A549 (cell line): ENCODE data around the gene SLC39A11. TPM values are rescaled to one million over a fixed set of nuclear protein-coding genes. Genes with fewer than 3 reads are reported as not detected.

ENCODE experiments used
- ATAC-seq, 2 experiments: fragments of 200-7000 bp in 1 of 2; fragments of >200 bp in 1 of 2; cut with Nextera tagmentation in 1 of 2; cut with Tn5 transposase in 1 of 2; 3 replicates each; pipeline versions ENCODE4 v1.8.0 to v1.9.1; 2018 to 2020; ENCODE audit warnings: mild to moderate bottlenecking in 1 of 2, moderate library complexity in 1 of 2
- CTCF ChIA-PET: fragments of 300-600 bp; sonication (Branson Sonifier 250); formaldehyde crosslinking; extraction: SDS; loops from one replicate; lab custom pipeline; 2021; ENCODE audit warnings: antibody characterized with exemption, inconsistent platforms; lab: Yijun Ruan, JAX
- POLR2A ChIA-PET: fragments of 350-600 bp; formaldehyde crosslinking; extraction: SDS; loops from one replicate; lab custom pipeline; 2021; ENCODE audit warnings: antibody characterized with exemption, inconsistent platforms; lab: Yijun Ruan, JAX
- DNase-seq, 2 experiments: peaks; one replicate each; pipeline versions ENCODE4 v3.0.0 to v3.0.0-alpha.2; 2011 to 2016; ENCODE audit warnings: low read depth in 1 of 2, low spot score in 1 of 2
- FAIRE-seq: peaks from 2 replicates; lab custom pipeline; 2011; peaks lifted over from hg19 to GRCh38; lab: Jason Lieb, UNC
- H3K27ac ChIP-seq, 2 experiments: fragments of >200 bp; sonication (Bioruptor Twin); formaldehyde crosslinking; 3 replicates each; pipeline ENCODE4 v1.5.1; 2016 to 2017
- H3K4me1 ChIP-seq: fragments of >200 bp; sonication (Bioruptor Twin); formaldehyde crosslinking; 3 replicates; pipeline ENCODE4 v1.6.1; 2016
- H3K4me2 ChIP-seq: fragments of >200 bp; sonication (Bioruptor Twin); formaldehyde crosslinking; 3 replicates; pipeline ENCODE4 v1.6.1; 2016
- H3K4me3 ChIP-seq: fragments of >200 bp; sonication (Bioruptor Twin); formaldehyde crosslinking; 3 replicates; pipeline ENCODE4 v1.5.1; 2016
- H3K9me3 ChIP-seq: fragments of >200 bp; sonication (Bioruptor Twin); formaldehyde crosslinking; 3 replicates; pipeline ENCODE4 v1.6.1; 2016
- CBX2 ChIP-seq: fragments of 200-600 bp; sonication (generic); IDR thresholded peaks from 2 replicates; pipeline ENCODE4 v1.6.1; 2016; ENCODE audit warnings: low read depth, mild to moderate bottlenecking, borderline replicate concordance
- CBX8 ChIP-seq: fragments of 200-600 bp; sonication (generic); IDR thresholded peaks from 2 replicates; pipeline ENCODE4 v1.6.1; 2016
- CEBPB ChIP-seq, 2 experiments: fragments of >200 bp in 1 of 2; sonication (Bioruptor Twin) in 1 of 2; formaldehyde crosslinking in 1 of 2; IDR thresholded peaks; 2 replicates each; pipeline ENCODE4 v1.6.1; 2012 to 2016
- CHD2 ChIP-seq: fragments of 150-350 bp; IDR thresholded peaks from 2 replicates; pipeline ENCODE4 v1.6.1; 2014; ENCODE audit warnings: low read length; ENCODE audit not compliant: partially characterized antibody
- EHMT2 ChIP-seq: fragments of 200-600 bp; sonication (generic); IDR thresholded peaks from 2 replicates; pipeline ENCODE4 v1.6.1; 2016; ENCODE audit warnings: antibody characterized with exemption, low read depth, mild to moderate bottlenecking, moderate library complexity
- FOXS1 ChIP-seq: fragments of 250-450 bp; sonication (Bioruptor Pico); IDR thresholded peaks from 2 replicates; pipeline ENCODE4 v1.5.0; 2020; ENCODE audit warnings: mild to moderate bottlenecking, moderate library complexity
- HOXB13 ChIP-seq: fragments of 250-450 bp; sonication (Bioruptor Pico); IDR thresholded peaks from 2 replicates; pipeline ENCODE4 v1.5.0; 2020; ENCODE audit warnings: low read depth, mild to moderate bottlenecking, moderate library complexity
- JUNB ChIP-seq: fragments of >200 bp; sonication (Bioruptor Twin); formaldehyde crosslinking; IDR thresholded peaks from 2 replicates; pipeline ENCODE4 v1.6.1; 2016
- KDM5A ChIP-seq: fragments of 200-600 bp; sonication (generic); IDR thresholded peaks from 2 replicates; pipeline ENCODE4 v1.6.1; 2016; ENCODE audit warnings: antibody characterized with exemption, mild to moderate bottlenecking
- MAZ ChIP-seq: fragments of 150-350 bp; IDR thresholded peaks from 2 replicates; pipeline ENCODE4 v1.6.1; 2014; ENCODE audit warnings: antibody characterized with exemption, low read depth, low read length, borderline replicate concordance
- NPAS2 ChIP-seq: fragments of 250-450 bp; sonication (Bioruptor Pico); IDR thresholded peaks from 2 replicates; pipeline ENCODE4 v1.8.0; 2022; ENCODE audit warnings: mild to moderate bottlenecking, moderate library complexity, borderline replicate concordance
- NR3C1 ChIP-seq: fragments of >200 bp; sonication (Bioruptor Twin); formaldehyde crosslinking; IDR thresholded peaks from 3 replicates; pipeline ENCODE4 v1.6.1; 2017
- RFX5 ChIP-seq: fragments of 450-650 bp; IDR thresholded peaks from 2 replicates; pipeline ENCODE4 v1.7.1; 2014; ENCODE audit warnings: antibody characterized with exemption, mild to moderate bottlenecking, moderate library complexity
- SMC3 ChIP-seq: fragments of >200 bp; sonication (Bioruptor Twin); formaldehyde crosslinking; IDR thresholded peaks from 3 replicates; pipeline ENCODE4 v1.6.1; 2018; ENCODE audit warnings: inconsistent platforms
- ZFP36 ChIP-seq: fragments of 450-650 bp; IDR thresholded peaks from 2 replicates; pipeline ENCODE4 v1.6.1; 2014; ENCODE audit warnings: borderline replicate concordance; ENCODE audit not compliant: partially characterized antibody
- WGBS: methylation state at CpG from one replicate; pipeline ENCODE4 v1.1.6; 2017; ENCODE audit errors: missing lambda C conversion rate; 5-methylcytosine and 5-hydroxymethylcytosine counted together
- polyA plus RNA-seq, 4 experiments: library from polyadenylated mRNA; depleted of rRNA in 3 of 4; stranded (reverse); fragments of >200 nt; fragmentation: RNase III in 1 of 4; extraction: RNeasy Plus Mini Kit Qiagen cat#74134 plus additional on column Dnase treatment in 1 of 4; gene quantifications; 2 replicates in 3 of 4; 3 replicates in 1 of 4; pipeline ENCODE4 v1.2.3, GENCODE V29; 2011 to 2017
- TF ChIP-seq, protein P1 (sequence below): fragments of >200 bp; sonication (Bioruptor Twin); formaldehyde crosslinking; IDR thresholded peaks from 2 replicates; pipeline ENCODE4 v1.6.1; 2016
- TF ChIP-seq, protein P2 (sequence below): fragments of 250-450 bp; sonication (Bioruptor Pico); IDR thresholded peaks from 2 replicates; pipeline ENCODE4 v1.5.0; 2021; ENCODE audit warnings: mild to moderate bottlenecking, moderate library complexity, borderline replicate concordance
- TF ChIP-seq, protein P3 (sequence below): fragments of 450-650 bp; IDR thresholded peaks from 2 replicates; pipeline ENCODE4 v1.6.1; 2014; ENCODE audit warnings: antibody characterized with exemption
- TF ChIP-seq, protein P4 (sequence below): fragments of 200-600 bp; sonication (generic); IDR thresholded peaks from 2 replicates; pipeline ENCODE4 v1.6.1; 2016; ENCODE audit warnings: antibody characterized with exemption, mild to moderate bottlenecking, moderate library complexity
- TF ChIP-seq, protein P5 (sequence below): IDR thresholded peaks from 2 replicates; pipeline ENCODE4 v1.6.1; 2012; ENCODE audit warnings: low read depth, borderline replicate concordance

Gene SLC39A11
- polyA plus RNA-seq, 2 of the 4 experiments (the other 2 are of a cell fraction) = 18.4 to 25.2 TPM

DNA sequence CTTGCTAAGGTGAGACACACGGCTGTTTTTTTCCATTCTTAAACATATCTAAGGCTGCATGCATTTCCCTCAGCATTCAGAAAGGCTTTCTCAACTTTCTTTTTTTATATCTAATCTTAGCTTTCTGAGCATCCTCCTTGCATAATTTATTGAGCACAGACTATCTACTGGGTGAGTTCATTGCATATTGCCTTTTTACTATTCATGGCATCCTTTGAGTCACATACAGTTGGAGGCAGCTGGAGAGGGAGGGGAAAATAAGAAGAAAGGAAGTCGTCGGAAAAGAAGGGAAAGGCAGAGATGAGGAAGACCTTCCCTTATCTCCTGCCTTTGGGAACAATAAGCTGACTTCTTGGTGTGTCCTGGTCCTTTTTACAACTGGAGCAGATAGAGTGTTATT, 468.3 kb downstream of the SLC39A11 start:
- FAIRE-seq = no peak
- WGBS = 93% methylated on average over 3 of the region's 3 CpGs

DNA sequence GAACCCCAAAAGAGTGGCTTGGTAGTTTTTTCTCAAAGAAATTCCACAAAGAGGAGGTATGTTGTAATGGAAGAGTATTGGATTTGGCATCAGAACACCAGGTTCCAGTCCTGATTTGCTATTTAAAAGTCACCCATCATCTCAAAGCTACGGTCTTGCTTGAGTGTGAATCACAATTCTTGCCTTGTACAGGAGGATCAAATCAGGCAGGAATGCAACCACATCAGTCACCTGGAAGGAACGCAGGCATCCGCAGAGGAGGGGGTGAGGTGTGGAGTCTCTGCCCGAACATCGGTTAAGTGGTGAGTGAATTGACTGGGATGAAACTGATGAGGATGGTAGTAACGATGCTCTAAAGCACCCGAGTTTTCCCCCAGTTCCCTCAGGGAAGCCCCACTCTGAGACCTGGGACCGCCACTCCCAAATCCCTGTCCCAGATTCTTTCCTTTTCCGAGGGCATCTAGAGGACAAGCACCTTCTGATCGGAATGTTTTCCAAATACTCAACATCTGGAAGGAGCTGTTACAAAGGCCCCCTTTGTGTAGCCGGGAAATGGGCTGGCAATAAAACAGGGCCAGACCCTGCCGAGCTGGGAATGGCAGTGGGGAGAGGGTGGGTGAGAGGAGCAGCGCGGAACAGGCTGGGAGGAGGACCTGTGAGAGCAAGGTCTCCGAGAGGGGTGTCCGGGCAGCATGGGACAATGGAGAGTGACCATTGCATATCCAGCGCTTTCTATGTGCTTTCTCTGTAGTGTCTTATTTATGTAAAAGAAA, 469.6 kb downstream of the SLC39A11 start:
- ATAC-seq = no peak
- POLR2A ChIA-PET = no interaction called here
- H3K4me2 ChIP-seq = no peak overlapping the region
- peaks cover 7% of the 10 kb centered on the region for H3K4me1 ChIP-seq
- H3K9me3 ChIP-seq = peaks cover 22% of the 10 kb centered on the region; the same call in 2 of the 3 replicates
- H3K4me3 ChIP-seq = no peak overlapping the region
- peak overlapping the region in 1 of 2 experiments; percentile 50; a peak in 2 of 6 replicates for H3K27ac ChIP-seq
- DNase-seq = no peak
- CTCF ChIA-PET = interaction anchor here (2.0 to 3.6 kb wide), 2 partner anchors 62 to 103 kb away, joined by 4 to 18 read pairs; no protein-coding TSS in a partner anchor
- no peak for FAIRE-seq
- WGBS = 89% methylated on average over 17 of the region's 17 CpGs
- TF ChIP-seq NR3C1 = no peak
- TF ChIP-seq, protein P1, sequence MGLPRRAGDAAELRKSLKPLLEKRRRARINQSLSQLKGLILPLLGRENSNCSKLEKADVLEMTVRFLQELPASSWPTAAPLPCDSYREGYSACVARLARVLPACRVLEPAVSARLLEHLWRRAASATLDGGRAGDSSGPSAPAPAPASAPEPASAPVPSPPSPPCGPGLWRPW = no peak
- no peak for TF ChIP-seq CBX2
- TF ChIP-seq, protein P2, sequence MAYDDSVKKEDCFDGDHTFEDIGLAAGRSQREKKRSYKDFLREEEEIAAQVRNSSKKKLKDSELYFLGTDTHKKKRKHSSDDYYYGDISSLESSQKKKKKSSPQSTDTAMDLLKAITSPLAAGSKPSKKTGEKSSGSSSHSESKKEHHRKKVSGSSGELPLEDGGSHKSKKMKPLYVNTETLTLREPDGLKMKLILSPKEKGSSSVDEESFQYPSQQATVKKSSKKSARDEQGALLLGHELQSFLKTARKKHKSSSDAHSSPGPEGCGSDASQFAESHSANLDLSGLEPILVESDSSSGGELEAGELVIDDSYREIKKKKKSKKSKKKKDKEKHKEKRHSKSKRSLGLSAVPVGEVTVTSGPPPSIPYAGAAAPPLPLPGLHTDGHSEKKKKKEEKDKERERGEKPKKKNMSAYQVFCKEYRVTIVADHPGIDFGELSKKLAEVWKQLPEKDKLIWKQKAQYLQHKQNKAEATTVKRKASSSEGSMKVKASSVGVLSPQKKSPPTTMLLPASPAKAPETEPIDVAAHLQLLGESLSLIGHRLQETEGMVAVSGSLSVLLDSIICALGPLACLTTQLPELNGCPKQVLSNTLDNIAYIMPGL (CRISPR knock-in tag) = no peak
- TF ChIP-seq, protein P3, sequence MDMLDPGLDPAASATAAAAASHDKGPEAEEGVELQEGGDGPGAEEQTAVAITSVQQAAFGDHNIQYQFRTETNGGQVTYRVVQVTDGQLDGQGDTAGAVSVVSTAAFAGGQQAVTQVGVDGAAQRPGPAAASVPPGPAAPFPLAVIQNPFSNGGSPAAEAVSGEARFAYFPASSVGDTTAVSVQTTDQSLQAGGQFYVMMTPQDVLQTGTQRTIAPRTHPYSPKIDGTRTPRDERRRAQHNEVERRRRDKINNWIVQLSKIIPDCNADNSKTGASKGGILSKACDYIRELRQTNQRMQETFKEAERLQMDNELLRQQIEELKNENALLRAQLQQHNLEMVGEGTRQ = no peak
- TF ChIP-seq CEBPB (IDR thresholded peaks at IDR 0.05) = no peak
- no peak for TF ChIP-seq NPAS2
- no peak for TF ChIP-seq HOXB13
- no peak for TF ChIP-seq ZFP36
- TF ChIP-seq EHMT2 = no peak
- no peak for TF ChIP-seq CBX8
- TF ChIP-seq RFX5 = no peak
- no peak for TF ChIP-seq MAZ
- TF ChIP-seq, protein P4, sequence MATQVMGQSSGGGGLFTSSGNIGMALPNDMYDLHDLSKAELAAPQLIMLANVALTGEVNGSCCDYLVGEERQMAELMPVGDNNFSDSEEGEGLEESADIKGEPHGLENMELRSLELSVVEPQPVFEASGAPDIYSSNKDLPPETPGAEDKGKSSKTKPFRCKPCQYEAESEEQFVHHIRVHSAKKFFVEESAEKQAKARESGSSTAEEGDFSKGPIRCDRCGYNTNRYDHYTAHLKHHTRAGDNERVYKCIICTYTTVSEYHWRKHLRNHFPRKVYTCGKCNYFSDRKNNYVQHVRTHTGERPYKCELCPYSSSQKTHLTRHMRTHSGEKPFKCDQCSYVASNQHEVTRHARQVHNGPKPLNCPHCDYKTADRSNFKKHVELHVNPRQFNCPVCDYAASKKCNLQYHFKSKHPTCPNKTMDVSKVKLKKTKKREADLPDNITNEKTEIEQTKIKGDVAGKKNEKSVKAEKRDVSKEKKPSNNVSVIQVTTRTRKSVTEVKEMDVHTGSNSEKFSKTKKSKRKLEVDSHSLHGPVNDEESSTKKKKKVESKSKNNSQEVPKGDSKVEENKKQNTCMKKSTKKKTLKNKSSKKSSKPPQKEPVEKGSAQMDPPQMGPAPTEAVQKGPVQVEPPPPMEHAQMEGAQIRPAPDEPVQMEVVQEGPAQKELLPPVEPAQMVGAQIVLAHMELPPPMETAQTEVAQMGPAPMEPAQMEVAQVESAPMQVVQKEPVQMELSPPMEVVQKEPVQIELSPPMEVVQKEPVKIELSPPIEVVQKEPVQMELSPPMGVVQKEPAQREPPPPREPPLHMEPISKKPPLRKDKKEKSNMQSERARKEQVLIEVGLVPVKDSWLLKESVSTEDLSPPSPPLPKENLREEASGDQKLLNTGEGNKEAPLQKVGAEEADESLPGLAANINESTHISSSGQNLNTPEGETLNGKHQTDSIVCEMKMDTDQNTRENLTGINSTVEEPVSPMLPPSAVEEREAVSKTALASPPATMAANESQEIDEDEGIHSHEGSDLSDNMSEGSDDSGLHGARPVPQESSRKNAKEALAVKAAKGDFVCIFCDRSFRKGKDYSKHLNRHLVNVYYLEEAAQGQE = no peak

More for the DNA sequence above, 468.3 kb downstream of the SLC39A11 start:
- Histone ChIP-seq H3K9me3 (peaks cover 29% of the 10 kb centered on the region), H3K27ac (peak overlapping the region; percentile 12 to 50; a peak in 3 of 6 replicates), H3K4me3 (no peak overlapping the region), H3K4me2 (no peak overlapping the region), H3K4me1 (0 out of 3 replicates have a peak, but pooled peaks cover 3% of the 10 kb centered on the region)
- POLR2A ChIA-PET = interaction anchor here (1.0 to 1.5 kb wide), 2 partner anchors 21 to 31 kb away, joined by 5 to 6 read pairs; no protein-coding TSS in a partner anchor
- no peak for TF ChIP-seq SMC3
- TF ChIP-seq CHD2 = no peak
- TF ChIP-seq, protein P4 = no peak
- TF ChIP-seq FOXS1 = no peak
- no peak for TF ChIP-seq NPAS2
- TF ChIP-seq, protein P5, sequence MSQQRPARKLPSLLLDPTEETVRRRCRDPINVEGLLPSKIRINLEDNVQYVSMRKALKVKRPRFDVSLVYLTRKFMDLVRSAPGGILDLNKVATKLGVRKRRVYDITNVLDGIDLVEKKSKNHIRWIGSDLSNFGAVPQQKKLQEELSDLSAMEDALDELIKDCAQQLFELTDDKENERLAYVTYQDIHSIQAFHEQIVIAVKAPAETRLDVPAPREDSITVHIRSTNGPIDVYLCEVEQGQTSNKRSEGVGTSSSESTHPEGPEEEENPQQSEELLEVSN = no peak
- TF ChIP-seq, protein P3 = no peak
- TF ChIP-seq JUNB = no peak
- TF ChIP-seq KDM5A = no peak
- ATAC-seq = no peak
- CTCF ChIA-PET = interaction anchor here (0.6 to 3.6 kb wide), 10 partner anchors 8 to 75 kb away, joined by 3 to 18 read pairs (median 6); no protein-coding TSS in a partner anchor
- DNase-seq = no peak
